SU-DHL-6 (cell line): ENCODE data around the gene HRC.
A peak's percentile ranks its signal among the peaks of the same experiment; 100 is the strongest.

Source experiments
- H2AFZ ChIP-seq: fragments of 200-600 bp; sonication (generic); 2 replicates; pipeline ENCODE4 v1.6.1; 2014; ENCODE audit warnings: low read depth, mild to moderate bottlenecking, moderate library complexity, mixed read lengths, antibody characterized with exemption, low read length; ENCODE audit not compliant: severe bottlenecking
- H3F3A ChIP-seq: fragments of 200-600 bp; shearing (Covaris generic); 2 replicates; pipeline ENCODE4 v1.6.0; 2016; ENCODE audit warnings: antibody characterized with exemption, mild to moderate bottlenecking; ENCODE audit not compliant: insufficient read depth
- H3K27ac ChIP-seq: fragments of 200-600 bp; sonication (generic); 2 replicates; pipeline ENCODE4 v1.5.1; 2016; ENCODE audit warnings: low read depth, mild to moderate bottlenecking, low read length, moderate library complexity, mixed read lengths
- H3K27me3 ChIP-seq: fragments of 200-600 bp; sonication (generic), shearing (Covaris generic); 2 replicates; pipeline ENCODE4 v1.6.0; 2014; ENCODE audit warnings: mild to moderate bottlenecking, low read length
- H3K36me3 ChIP-seq: fragments of 200-600 bp; sonication (generic); 2 replicates; pipeline ENCODE4 v1.6.1; 2014; ENCODE audit warnings: mild to moderate bottlenecking, low read length, mixed read lengths
- H3K4me2 ChIP-seq: fragments of 300-600, 200-600 bp; shearing (Covaris generic), sonication (generic); 2 replicates; pipeline ENCODE4 v1.6.0; 2014; ENCODE audit warnings: low read length, low read depth, mild to moderate bottlenecking; ENCODE audit not compliant: poor library complexity, severe bottlenecking
- H3K4me3 ChIP-seq: fragments of 200-600 bp; sonication (generic); 2 replicates; pipeline ENCODE4 v1.5.1; 2014; ENCODE audit warnings: antibody characterized with exemption, low read length, mild to moderate bottlenecking, mixed read lengths; ENCODE audit not compliant: insufficient read depth, poor library complexity, severe bottlenecking
- H3K79me2 ChIP-seq: fragments of 200-600 bp; sonication (generic); 2 replicates; pipeline ENCODE4 v1.6.1; 2014; ENCODE audit warnings: mild to moderate bottlenecking, low read length, moderate library complexity; ENCODE audit not compliant: insufficient read depth
- H3K9ac ChIP-seq: fragments of 200-600 bp; sonication (generic); 2 replicates; pipeline ENCODE4 v1.7.0; 2014; ENCODE audit warnings: mild to moderate bottlenecking, low read length
- H3K9me2 ChIP-seq: fragments of 200-600 bp; sonication (generic); replicated peaks from 2 replicates; pipeline ENCODE4 v1.6.1; 2014; ENCODE audit warnings: low read length; ENCODE audit not compliant: insufficient read depth
- H3K9me3 ChIP-seq: fragments of 200-600 bp; sonication (generic); 2 replicates; pipeline ENCODE4 v1.6.1; 2014; ENCODE audit warnings: low read length, mixed read lengths; ENCODE audit not compliant: insufficient read depth
- H4K20me1 ChIP-seq: fragments of 200-600 bp; sonication (generic); 2 replicates; pipeline ENCODE4 v1.6.1; 2014; ENCODE audit warnings: low read depth, mild to moderate bottlenecking, antibody characterized with exemption, low read length, moderate library complexity, mixed read lengths
- EZH2phosphoT487 ChIP-seq: fragments of 200-600 bp; sonication (generic), shearing (Covaris generic); conservative IDR thresholded peaks from 2 replicates; pipeline ENCODE4 v1.6.1; 2018; ENCODE audit warnings: mild to moderate bottlenecking, antibody characterized with exemption, low read length, moderate library complexity, mixed read lengths
- TF ChIP-seq, protein P1 (sequence below): fragments of 200-600 bp; sonication (generic); IDR thresholded peaks from one replicate; pipeline ENCODE4 v1.5.1; 2017; ENCODE audit warnings: antibody characterized with exemption, mild to moderate bottlenecking, low read length, moderate library complexity; ENCODE audit not compliant: insufficient read depth, poor library complexity, severe bottlenecking

HRC gene

DNA sequence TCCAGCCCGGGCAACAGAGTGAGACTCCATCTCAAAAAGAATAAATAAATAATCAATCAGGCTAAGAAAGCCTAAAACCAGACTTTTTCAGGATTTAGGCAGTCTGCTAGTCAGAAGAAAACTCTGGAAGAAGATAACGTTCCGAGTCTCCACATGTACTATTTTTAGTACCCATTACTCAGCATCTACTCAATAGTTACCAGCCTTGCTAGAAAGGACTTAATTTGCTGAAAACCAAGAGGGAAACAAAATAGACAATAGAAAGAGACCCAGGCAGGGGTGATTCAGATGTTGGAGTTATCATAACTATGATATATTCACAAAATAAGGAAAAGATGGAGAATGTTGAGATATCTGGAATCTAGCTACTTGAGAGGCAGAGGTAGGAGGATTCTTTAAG is 44.6 kb downstream of the HRC start:
- peaks cover 21% of the 10 kb centered on the region for H3F3A ChIP-seq
- H4K20me1 ChIP-seq, result no peaks in the 10 kb centered on the region; the same call in 1 of the 2 replicates
- H3K9ac ChIP-seq, result no peak overlapping the region
- H3K79me2 ChIP-seq, result no peaks in the 10 kb centered on the region
- 0 out of 2 replicates have a peak overlapping the region, but pooled peaks have one; percentile 5 for H3K27ac ChIP-seq
- no peaks in the 10 kb centered on the region for H3K9me2 ChIP-seq
- no peak overlapping the region for H2AFZ ChIP-seq
- H3K36me3 ChIP-seq, result peaks cover 3% of the 10 kb centered on the region; the same call in 1 of the 2 replicates
- H3K27me3 ChIP-seq, result no peaks in the 10 kb centered on the region
- no peak for TF ChIP-seq EZH2phosphoT487
- TF ChIP-seq, protein P1, sequence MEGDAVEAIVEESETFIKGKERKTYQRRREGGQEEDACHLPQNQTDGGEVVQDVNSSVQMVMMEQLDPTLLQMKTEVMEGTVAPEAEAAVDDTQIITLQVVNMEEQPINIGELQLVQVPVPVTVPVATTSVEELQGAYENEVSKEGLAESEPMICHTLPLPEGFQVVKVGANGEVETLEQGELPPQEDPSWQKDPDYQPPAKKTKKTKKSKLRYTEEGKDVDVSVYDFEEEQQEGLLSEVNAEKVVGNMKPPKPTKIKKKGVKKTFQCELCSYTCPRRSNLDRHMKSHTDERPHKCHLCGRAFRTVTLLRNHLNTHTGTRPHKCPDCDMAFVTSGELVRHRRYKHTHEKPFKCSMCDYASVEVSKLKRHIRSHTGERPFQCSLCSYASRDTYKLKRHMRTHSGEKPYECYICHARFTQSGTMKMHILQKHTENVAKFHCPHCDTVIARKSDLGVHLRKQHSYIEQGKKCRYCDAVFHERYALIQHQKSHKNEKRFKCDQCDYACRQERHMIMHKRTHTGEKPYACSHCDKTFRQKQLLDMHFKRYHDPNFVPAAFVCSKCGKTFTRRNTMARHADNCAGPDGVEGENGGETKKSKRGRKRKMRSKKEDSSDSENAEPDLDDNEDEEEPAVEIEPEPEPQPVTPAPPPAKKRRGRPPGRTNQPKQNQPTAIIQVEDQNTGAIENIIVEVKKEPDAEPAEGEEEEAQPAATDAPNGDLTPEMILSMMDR, result no peak
- no peaks in the 10 kb centered on the region for H3K9me3 ChIP-seq
- no peak overlapping the region for H3K4me2 ChIP-seq
- H3K4me3 ChIP-seq, result no peak overlapping the region

DNA sequence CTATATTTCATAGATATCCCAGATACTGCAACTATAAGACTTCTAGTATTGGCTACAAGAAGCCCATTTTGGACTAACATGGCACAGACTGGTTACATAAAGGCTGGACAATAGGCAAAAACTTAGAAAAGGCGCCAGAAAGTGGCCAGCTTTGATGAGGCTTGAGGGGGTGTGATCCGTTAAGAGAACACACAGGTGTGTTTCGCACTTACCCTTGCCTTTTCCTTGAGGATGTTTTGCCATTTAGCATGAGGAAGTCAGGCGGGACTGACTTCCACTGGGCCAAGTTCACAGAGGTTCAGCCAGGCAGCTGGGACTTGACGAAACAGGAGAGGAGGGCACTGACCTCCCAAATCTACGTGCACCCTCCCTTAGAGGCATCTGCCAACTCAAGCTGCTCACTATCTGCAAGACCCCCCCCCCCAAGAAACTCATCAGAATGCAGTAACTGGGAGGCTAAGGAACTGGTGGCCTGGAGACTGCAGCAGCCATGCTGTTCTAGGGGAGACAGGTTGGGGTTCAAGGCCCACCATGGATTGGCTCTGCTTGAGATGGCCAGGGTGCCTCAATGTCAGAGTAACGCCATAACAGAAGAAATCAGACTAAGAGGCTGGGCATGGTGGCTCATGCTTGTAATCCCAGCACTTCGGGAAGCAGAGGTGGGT is 45.5 kb downstream of the HRC start:
- Histone ChIP-seq H3K27me3 (no peaks in the 10 kb centered on the region), H3K9ac (no peak overlapping the region), H3K79me2 (no peaks in the 10 kb centered on the region), H2AFZ (no peak overlapping the region), H3K36me3 (peaks cover 3% of the 10 kb centered on the region; the same call in 1 of the 2 replicates), H3F3A (peaks cover 18% of the 10 kb centered on the region), H3K4me3 (no peak overlapping the region), H3K4me2 (no peak overlapping the region), H4K20me1 (no peaks in the 10 kb centered on the region; the same call in 1 of the 2 replicates), H3K9me3 (no peaks in the 10 kb centered on the region), H3K9me2 (no peaks in the 10 kb centered on the region), H3K27ac (no peak overlapping the region)
- TF ChIP-seq, protein P1, result no peak
- TF ChIP-seq EZH2phosphoT487, result no peak

DNA sequence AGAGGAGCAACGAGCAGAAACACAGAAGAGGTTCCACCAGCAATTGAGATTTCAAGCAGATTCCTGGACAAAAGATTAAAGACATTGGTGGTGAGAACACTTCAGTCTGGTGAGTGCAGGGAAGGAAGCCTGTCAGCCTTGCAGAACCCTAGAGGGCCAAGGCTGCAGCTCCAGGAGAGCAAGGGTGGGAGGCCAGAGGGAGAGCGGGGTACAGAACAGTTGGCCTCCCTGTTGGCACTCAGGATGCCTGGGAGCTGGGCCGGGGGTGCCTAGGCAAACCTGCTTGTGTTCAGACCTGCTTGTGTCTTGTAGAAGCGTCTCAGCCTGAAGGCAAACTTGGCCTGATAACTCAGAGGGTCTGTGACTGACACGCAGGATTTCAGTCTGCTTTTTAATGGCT is 46.1 kb downstream of the HRC start:
- H2AFZ ChIP-seq, result no peak overlapping the region
- no peaks in the 10 kb centered on the region for H3K9me2 ChIP-seq
- H3K4me3 ChIP-seq, result no peak overlapping the region
- TF ChIP-seq, protein P1, result no peak
- TF ChIP-seq EZH2phosphoT487, result no peak
- no peak overlapping the region for H3K27ac ChIP-seq
- H3K79me2 ChIP-seq, result no peaks in the 10 kb centered on the region
- no peaks in the 10 kb centered on the region for H3K9me3 ChIP-seq
- peaks cover 3% of the 10 kb centered on the region; the same call in 1 of the 2 replicates for H3K36me3 ChIP-seq
- H3K27me3 ChIP-seq, result no peaks in the 10 kb centered on the region
- no peak overlapping the region for H3K4me2 ChIP-seq
- H3F3A ChIP-seq, result peaks cover 18% of the 10 kb centered on the region
- no peak overlapping the region for H3K9ac ChIP-seq
- H4K20me1 ChIP-seq, result no peaks in the 10 kb centered on the region; the same call in 1 of the 2 replicates
